ENCODE results near the gene SRSF11.

DNA sequence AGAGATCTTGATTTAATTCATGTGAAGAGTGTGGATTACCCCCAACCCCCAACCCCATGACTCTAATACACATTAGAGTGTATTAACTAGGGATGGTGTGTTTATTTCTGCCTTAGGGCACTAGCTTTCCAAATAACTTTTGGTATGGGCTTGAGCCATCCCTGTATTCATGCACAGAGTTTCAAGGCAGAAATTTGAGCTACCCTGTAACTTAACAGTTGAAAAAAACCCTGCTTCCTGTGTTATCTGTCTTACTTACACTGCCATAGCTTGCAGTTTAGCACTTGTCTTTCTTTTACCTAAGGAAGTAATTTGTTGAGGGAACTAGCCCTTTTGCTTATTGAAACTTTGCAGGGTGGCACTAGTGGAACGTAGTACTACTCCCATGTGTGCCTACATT, 6.3 kb downstream of the SRSF11 start:
- TF ChIP-seq RXRA (IDR thresholded peaks at IDR 0.05) (no peak), GABPA (IDR thresholded peaks at IDR 0.05 in 1 of 2, conservative IDR thresholded peaks at IDR 0.05 in 1 of 2) (no peak), TAF1 (conservative IDR thresholded peaks at IDR 0.05) (no peak), REST (IDR thresholded peaks at IDR 0.05) (no peak), YY1 (IDR thresholded peaks at IDR 0.05) (no peak), CTCF (IDR thresholded peaks at IDR 0.05; ENCODE audit: low read depth, low read length, missing input control) (no peak), SP1 (IDR thresholded peaks at IDR 0.05) (no peak)
- TF ChIP-seq, protein P1, sequence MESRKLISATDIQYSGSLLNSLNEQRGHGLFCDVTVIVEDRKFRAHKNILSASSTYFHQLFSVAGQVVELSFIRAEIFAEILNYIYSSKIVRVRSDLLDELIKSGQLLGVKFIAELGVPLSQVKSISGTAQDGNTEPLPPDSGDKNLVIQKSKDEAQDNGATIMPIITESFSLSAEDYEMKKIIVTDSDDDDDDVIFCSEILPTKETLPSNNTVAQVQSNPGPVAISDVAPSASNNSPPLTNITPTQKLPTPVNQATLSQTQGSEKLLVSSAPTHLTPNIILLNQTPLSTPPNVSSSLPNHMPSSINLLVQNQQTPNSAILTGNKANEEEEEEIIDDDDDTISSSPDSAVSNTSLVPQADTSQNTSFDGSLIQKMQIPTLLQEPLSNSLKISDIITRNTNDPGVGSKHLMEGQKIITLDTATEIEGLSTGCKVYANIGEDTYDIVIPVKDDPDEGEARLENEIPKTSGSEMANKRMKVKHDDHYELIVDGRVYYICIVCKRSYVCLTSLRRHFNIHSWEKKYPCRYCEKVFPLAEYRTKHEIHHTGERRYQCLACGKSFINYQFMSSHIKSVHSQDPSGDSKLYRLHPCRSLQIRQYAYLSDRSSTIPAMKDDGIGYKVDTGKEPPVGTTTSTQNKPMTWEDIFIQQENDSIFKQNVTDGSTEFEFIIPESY (IDR thresholded peaks at IDR 0.05) = no peak

Measured in liver (tissue), 3 donors.